ENCODE data around the gene SMYD3.
A peak's percentile ranks its signal among the peaks of the same experiment; 100 is the strongest.
"Not testable (repeated sequence)": the region's sequence is repeated elsewhere in the genome, so short reads cannot be mapped to it uniquely, and the experiment has no call there.

Gene SMYD3

DNA sequence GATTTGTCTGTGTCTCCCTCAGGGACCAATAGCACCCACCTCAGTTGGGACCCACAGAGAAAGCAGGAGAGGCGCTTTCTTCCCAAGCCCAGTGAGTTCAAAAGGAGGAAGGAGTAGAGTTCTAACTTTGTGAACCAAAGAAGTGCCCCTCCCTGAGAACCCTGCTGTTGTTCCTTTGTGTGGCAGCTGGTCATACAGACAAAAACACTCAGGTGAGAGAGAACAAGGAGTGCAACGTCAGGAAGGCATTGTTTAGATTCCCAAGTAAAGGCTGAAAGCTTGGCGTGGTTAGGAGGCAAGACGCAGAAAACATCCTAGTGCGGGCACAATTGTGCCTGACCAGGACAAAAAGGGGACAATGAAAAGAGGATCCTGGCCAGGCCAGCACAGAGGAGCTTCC is 697.7 kb downstream of the SMYD3 start:
- DNase-seq, result no peak

DNA sequence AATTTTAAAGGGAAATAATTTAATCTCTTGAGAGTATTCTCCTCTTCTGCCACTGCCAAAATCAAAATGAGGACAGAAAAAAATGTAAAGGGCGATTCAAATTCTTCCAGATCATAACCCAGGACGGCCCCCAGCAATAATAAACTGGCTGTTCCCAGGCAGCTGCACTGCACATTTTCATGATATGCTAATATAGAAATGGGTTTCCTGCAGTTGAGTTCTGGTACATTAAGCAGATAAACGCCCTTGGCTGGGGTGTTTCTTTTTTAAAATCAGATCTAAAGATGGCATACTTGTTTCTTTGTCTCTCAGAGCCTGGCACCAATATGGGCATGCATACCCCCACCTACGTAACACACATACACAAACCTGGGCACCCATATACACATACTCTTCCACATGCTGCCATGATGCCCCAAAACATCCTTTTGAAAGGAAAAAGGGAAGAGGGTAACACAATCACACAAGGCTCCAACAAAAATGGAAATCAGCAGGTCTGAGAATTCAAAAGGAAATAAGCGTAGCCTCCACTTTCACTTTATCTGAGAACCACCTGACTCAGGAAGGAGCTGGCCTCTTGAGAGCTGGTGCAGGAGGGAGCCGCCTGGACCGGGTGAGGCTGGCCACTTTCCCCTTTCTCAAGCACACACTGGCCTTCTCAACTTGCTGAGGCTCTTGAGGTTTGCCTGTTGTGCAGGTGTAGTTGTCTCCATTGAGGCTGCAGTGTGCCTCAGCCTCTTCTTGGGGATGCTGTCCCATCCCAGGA is 698.9 kb downstream of the SMYD3 start:
- peak; percentile 9 to 45 for DNase-seq

DNA sequence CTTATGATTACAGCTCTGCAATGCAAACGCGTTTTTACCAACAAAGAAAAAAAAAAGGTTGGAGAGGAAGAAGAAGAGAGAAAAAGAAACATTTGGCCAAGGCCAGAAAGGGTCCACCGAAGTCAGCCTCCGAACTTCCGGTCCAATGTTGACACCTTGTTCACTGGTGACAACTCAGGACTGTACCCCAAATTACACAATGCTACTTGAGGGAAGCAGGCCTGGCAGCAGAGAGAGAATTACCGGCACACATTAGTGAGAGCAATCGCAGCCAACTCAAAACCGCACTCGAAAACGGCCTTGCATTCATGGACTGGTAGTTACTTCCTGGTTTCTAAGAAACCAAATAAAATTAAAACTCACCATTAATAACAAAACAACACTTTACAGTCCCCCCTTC is 699.8 kb downstream of the SMYD3 start:
- peak in 1 of 2 experiments; percentile 33 for DNase-seq

DNA sequence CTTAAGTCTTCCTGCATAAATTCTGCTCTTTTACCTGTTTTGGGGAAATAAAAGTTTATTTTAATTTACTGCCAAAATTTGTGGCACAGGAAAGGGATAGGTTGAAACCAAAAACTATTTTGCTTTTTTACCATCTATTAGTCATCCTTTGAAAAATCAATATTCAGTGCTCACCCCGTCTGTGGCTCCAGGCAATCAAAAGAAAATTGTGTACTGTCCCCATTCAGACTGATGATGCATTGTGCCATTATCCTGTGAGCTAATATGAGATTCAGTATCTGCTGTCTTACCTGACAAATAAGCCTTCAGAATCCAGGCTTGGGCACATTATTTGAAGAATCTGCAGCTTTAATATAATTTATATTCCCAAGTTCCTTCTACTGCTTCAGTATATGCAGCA is 701.5 kb downstream of the SMYD3 start:
- DNase-seq, result no peak

DNA sequence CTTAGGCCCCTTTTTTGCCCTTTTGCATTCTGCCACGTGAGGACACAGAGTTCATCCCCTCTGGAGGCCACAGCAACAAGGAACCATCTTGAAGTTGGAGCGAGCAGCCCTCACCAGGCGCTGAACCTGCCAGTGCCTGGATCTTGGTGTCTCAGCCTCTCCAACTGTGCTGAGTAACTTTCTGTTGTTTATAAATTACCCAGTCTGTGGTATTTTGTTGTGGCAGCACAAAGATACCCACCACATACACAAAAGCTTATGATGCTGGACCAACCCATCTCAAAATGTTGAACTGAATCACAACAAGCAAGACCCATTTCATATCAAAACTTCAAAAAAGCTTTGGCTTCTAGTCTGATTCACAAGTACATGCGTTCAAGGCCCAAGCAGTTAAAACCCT is 702.4 kb downstream of the SMYD3 start:
- DNase-seq, result no peak

DNA sequence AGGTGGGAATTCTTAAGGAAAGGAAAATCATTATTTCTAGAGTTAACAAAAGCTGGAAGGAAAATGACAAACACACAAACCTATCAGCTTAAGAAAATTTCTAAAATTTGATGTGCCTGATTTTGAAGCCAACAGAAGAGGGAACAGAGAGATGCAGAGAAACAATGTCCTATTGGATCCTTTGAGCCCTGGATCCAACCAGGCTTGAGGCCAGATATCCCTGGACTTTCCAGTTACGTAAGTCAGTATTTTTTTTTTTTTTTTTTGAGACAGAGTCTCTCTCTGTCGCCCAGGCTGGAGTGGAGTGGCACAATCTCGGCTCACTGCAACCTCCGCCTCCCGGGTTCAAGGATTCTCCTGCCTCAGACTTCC is 703.4 kb downstream of the SMYD3 start:
- no peak for DNase-seq

DNA sequence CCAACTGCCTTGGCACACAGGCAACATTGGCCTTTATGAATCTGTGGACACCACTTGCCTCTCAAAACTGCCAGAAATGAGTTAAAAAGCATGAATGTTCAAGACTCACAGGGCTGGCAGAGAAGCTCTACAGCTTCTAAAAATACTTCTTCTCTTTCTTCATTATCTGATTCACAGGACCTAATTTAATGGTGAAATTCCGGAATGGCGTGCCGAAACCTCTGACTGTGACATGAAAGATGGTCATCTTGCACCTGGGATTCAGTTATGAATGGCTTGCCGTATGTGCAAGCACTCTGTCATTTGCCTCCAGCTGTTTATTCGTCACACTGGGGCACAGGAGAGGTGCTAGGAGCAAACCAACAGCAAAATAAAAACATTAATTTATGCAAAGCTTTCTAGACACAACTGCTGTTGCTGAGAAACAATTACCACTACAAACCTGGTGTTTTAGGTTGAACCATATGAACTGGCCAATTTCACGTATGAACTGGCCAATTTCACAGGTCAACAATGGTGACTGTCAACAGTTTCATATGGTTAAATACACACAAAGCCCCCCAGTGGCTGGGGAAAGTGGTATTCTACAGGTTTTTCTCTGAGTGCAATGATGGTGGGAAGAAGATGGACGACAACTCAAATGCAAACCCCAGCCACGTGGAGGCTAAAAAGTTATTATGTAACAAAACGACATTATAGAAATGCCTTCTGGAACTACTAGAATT is 704.0 kb downstream of the SMYD3 start:
- DNase-seq, result no peak

DNA sequence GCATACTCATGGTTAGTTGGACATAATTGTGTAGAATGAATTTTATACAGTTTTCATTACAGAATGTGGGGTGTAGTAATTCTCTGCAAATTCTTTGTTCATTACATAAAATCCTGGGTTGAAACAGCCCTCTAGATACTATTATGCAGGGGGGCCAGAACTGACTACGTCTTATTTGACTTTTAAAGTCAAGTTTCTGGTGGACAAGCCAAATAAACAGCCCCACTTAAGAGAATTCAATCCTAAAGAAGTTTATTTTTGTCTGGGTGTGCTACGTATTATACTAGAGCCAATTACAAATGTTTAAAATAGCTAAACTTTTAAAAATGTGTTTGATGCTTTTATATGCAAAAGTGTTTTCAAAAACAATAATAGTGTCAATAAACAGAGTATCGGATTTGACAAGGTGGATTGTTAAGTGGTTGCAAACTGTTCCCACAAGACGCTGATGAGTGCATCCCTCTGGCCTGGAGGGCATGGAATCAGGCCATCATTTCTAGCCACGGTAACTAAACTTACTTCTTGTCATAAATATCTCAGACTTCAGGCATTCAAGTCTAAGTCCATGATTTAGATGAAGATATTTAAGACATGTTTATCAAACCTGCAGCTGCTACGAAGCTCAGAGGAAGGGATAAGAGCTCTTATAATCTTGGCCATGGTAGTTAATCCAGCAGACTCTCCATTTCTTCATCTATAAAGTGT is 706.0 kb downstream of the SMYD3 start:
- no peak for DNase-seq

DNA sequence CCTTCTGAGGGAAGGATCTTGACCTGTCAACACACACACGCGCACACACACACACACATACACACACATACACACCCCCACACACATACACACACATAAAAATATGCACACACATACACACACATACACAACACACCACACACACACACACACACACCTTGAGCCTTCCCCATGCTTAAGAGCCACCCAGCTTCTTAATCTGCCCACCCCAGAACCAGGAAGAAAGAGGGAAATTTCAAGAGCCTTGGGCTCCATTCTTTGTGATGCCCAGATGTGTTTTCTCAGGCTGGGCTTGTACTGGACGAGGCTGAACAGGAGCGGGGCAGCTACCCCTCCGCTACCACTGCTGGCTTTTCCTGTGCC is 708.7 kb downstream of the SMYD3 start:
- DNase-seq, result no peak

DNA sequence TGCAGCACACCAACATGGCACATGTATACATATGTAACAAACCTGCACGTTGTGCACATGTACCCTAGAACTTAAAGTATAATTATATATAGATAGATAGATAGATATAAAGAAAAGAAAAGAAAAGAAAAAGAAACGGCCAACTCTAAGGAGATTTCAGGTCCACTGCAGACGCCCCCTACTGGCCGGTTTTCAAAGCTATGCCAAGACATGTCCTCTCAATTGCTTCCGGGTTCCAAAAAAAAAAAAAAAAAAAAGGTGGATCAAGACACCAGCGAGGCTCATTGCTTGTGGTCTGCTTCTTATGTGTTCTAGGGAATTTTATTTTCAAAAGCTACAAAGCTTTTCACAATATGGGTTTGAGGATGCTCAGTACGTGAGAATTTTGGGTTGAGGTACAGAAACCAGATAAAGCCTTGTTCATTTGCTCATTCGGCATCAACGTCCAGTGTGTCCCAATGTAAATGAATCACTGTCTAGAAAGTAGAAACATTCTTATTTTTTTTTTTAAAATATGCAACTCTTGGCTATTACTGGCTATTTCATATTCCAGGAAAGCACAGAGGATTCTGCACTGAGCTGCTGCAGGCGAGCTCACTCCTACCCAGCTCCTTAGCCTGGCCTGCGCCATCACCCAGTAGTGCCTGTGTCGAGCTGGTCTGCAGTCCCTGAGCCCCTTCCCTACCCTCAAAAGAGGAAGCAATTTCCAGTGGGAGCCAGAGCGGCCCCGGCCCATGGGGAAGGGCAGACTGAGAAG is 709.3 kb downstream of the SMYD3 start:
- no peak for DNase-seq

DNA sequence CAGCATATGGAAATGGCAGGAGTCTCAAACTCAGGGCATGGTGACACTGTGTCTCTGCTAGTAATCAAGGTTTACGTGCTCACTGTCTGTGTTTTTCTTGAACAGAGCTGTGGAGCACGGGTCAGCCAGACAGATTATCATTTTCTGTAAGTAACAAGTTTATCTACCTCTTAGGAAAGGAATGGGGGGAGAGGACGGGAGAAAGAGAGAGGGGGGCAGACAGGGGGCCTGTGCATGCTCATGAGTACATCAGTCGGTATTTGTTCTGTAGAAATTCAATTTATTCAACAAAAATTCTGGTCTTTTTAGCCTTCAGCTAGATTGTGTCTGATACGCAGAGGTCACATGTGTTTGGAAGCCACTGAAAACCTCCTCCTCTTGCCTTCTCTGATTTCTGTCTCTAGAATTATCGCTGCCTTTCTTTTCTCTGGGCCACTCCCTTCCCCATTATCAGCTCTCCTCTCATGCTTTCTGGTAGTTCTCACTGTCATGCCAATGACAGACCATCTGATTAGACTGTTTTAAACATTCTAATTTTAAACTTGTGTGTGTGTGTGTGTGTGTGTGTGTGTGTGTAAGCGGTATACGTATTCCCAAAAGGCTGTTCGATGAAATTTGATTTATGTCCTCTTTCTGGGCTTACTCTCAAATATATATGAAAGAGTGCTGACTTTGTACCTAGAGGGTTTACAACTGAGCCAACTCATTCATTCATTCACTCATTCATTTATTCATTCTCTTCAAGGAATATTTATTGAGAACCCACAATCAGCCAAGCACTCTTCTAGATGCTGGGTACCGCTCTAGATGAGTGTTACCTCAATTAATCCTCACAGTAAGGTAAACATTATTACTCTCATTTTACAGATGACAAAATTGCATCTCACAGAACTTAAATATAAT is 715.4 kb downstream of the SMYD3 start:
- no peak for DNase-seq

DNA sequence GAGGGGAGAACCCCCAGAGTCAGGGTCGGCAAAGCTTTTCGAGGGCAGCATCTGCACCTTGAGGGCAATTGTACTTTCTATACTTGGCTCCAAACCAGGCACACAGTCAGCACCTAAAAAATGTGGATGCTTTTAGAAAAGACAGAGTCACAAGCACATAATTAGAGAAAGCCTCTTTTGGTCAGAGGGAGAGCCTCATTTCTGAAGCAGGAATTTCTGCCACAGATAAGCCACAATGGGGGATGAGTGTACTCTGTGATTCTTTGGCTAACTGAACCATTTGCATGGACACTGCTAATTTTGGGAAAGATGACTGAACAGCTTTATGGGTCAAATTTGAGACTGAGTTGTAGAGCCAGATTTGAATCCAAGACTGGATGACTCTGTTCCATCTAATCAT is 716.6 kb downstream of the SMYD3 start:
- DNase-seq, result no peak

DNA sequence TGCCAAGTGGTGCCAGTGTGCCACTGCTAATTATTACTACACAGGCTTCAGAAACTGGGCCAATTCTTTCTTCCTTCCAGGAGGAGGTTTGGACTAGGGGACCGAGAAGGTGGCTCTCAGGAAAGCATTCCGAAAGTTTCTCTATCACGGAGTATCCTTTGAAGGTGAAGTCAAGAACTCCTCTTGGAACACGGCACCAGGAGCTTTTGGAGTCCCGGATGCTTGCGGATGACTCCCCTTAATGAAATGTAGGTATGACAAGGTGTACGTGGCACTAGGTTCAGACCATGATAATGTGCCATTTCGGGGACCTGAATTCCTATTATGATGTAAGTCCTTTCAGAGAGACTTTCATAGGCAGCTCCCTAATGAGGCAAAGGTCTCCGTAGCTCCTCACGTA is 718.2 kb downstream of the SMYD3 start:
- DNase-seq, result no peak

DNA sequence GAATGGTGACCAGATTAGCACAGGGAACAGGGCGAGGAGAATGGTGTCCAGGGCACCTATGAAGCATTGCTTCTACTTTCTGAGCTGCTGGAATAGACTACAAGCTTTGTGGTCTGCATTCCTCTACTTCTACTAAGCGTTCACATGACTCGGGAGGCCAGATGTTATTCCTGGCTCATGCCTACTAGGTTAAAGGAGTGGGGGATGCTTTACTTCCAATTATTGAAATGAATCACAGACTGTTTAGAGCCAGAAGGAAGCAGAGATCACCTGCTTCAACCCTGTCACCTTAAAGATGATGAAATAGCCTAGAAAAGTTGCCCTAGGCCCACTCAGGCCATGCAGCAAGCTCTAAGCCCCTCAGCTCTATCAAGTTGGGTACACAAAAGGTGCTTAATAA is 718.8 kb downstream of the SMYD3 start:
- no peak for DNase-seq

DNA sequence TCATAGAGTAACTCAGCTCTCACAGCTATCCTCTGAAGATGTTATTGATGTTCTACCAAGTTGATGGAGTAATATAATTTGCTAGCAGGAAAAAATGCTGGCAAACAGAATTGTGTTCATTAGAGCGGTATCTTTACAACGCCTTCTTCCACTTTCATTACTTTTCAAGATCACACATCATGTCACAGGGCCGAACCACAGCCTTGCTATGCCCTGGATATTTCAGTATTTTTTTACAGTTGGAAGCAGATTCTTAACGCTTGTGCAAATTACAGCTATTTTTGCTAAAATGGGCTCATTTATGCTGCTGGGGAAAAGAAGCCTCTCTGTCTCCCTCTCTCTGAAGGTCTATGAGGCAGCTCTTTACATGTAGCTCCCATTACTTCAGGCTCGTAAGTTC is 720.1 kb downstream of the SMYD3 start:
- DNase-seq, result no peak

DNA sequence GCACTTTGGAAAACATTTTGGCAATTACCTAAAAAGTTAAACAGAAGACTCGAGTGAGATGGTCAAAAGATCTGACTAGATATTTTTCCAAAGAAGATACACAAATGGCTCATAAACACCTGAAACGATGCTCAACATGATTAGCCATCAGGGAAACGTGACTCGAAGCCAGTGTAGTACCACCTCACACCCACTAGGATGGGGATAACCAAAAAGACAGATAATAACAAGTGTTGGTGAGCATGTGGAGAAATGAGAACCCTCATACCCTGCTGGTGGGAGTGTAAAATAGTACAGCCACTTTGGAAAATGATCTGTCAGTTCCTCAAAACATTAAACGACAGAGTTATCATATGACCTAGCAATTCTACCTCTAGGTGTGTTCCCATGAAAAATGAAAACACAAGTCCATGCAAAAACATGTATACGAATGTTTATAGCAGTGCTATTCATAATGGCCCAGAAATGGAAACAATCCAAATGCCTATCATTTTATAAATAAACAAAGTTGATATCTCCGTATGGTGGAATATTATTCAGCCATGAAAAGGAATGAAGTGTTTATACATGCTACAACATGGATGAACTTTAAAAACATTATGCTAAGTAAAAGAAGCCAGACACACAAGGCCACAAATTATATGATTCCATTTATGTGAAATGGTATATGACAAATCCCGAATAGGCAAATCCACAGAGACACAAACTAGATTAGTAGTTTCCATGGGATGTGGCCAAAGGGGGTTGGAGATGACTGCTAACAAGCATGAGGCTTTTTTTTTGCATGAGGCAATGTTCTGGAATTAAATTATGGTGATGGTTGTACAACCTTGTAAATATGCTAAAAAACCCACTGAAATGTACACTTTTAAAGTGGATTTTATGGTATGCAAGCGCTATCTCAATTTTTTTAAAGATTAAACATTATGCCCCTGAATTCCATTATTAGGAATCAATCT is 727.0 kb downstream of the SMYD3 start:
- no peak for DNase-seq

DNA sequence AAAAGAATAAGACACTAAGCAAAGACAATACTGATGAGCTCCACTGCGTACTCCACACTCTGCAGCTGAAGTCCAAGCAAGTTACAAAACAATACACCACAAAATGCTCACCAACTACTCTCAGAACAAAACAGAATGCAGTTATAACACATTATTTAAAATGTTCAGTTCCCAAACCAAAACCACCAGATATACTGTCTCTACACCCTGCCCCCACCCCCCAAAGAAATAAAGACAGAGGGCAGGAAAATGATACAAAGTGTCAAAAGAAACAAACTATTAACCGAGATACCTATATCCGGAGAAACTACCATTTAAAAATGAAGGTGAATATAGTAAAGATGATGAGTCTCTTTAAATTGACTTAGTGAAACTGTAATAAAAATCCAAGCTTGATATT is 729.3 kb downstream of the SMYD3 start:
- DNase-seq, result no peak

DNA sequence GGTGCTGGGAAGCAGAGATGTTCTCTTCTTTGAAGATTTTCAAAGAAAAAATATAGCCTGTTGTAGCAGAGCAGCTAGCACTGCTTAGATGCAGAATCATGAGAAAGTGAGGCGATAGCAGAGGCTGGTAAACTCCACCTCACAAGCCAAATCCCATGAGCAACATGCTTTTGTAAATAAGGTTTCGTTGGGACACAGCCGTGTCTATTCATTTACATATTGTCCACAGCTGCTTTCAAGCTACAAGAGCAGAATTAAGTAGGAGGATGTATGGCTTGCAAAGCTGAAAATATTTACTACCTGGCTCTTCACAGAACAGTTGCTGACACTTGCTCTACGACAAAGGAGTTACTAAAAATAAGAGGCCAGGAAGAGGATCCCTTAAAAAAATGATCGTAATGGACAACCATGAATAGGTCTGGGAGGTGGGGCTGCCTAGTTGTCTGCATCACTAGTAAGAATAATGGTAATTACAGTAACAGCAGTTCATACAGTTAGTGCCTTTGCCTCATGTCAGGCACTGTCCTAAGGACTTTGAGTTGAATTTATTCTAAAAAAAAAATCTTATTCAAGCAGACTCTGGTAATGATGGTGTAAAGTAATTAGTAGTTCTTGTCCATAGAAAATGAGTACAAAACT is 730.3 kb downstream of the SMYD3 start:
- DNase-seq, result peak; percentile 21 to 48

DNA sequence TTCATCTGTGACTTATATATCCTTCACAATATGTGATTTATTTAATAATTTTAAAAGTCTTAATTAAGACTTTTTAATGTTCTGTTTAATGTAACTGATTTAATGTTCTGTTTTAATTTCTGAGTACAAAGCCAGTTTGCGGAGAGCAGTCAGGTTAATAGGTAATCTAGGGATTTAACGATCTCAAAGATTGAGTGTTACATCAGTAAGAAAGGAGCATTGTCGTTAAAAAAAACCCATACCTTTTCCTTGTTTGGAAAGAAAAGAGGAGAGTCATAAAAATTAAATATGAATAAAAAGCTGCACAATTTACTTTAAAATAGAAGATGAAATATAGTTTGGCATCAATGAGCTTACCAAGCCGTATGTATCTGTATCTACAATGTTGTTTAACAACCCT is 730.9 kb downstream of the SMYD3 start:
- DNase-seq, result no peak

DNA sequence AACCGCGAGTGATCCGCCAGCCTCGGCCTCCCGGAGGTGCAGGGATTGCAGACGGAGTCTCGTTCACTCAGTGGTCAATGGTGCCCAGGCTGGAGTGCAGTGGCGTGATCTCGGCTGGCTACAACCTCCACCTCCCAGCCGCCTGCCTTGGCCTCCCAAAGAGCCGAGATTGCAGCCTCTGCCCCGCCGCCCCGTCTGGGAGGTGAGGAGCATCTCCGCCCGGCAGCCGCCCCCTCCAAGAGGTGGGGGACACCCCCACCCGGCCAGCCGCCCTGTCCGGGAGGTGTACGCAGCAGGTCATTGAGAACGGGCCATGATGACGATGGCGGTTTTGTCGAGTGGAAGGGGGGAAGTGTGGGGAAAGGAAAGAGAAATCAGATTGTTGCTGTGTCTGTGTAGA is 732.1 kb downstream of the SMYD3 start:
- not testable (repeated sequence) for DNase-seq

DNA sequence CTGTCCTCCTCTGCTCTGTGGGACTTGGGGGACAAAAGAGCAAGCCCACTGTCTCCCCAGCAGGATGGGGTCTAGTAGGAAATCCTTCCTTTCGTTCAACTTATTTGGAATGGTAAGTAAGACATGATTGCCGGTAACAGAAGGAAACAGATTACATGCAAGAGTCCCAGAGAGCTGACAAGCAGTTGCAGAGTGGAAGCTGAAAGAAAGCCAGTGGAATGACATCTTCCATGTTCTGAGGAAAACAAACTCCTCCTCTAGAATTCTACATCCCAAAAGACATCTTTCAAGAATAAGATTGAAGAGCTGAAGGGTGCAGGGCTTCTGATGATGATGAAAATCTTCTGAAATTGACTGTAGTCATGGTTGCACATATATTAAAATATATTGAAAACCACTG is 732.9 kb downstream of the SMYD3 start:
- no peak for DNase-seq

Data from NCI-H187 (cell line).